D721Med (cell line): ENCODE measurements around the gene CSRNP3.

Source experiments
- DNase-seq: peaks from one replicate; pipeline ENCODE4 v3.0.0; 2011; ENCODE audit warnings: low spot score; ENCODE audit not compliant: insufficient read length
- FAIRE-seq: peaks from 2 replicates; lab custom pipeline; 2011; peaks lifted over from hg19 to GRCh38; lab: Jason Lieb, UNC
- CTCF ChIP-seq: IDR thresholded peaks from 2 replicates; pipeline ENCODE4 v1.5.1; 2012; ENCODE audit warnings: mild to moderate bottlenecking, control low read depth; ENCODE audit not compliant: insufficient read depth; ENCODE audit errors: missing control alignments

The CSRNP3 gene

GRCh38 chr2:165513479-165513878 is 44.0 kb downstream of the CSRNP3 start:
- FAIRE-seq (no peak), DNase-seq (no peak)
- TF ChIP-seq CTCF, result no peak

GRCh38 chr2:165518611-165519010 is 49.1 kb downstream of the CSRNP3 start:
- FAIRE-seq (no peak), DNase-seq (no peak)
- TF ChIP-seq CTCF, result no peak

DNA sequence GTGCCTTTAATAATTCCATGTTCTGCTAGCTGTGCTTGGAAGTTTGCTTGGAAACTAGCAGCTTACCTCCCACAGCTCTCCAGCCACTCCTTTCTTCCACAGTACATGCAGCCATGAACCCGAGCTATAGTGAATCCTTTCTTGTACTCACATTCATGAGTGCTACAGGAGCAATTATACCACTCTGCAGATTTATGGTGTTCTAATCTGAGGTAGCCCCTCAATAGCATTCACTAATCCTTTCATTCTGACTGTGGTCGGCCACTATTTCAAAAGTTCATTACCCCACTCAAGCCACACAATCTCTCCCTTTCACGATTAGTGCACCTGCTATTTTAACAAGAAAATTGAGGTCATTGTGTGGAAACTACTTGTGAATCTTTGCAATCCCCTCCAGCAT is 53.2 kb downstream of the CSRNP3 start:
- no peak for TF ChIP-seq CTCF
- DNase-seq, result no peak
- FAIRE-seq, result no peak

DNA sequence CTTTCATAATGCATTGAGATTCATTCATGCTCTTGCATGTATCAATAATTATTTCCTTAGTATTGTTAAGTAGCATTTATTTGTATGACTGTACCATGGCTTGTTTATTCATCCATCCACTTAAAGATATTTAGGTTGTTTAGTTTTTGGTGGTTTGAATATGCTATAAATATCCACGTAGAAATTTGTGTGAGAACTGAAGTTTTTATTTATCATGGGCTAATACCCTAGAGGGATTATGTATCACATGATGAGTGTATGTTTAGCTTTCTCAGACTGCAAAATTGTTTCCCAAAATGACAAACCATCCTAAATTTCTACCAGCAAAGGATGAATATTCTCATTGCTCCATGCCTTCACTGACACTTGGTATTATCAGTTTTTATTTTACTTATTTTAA is 55.2 kb downstream of the CSRNP3 start:
- DNase-seq (no peak), FAIRE-seq (no peak)
- TF ChIP-seq CTCF, result no peak

- no peak for DNase-seq
- TF ChIP-seq CTCF, result no peak
- no peak for FAIRE-seq
Observed at GRCh38 chr2:165528691-165529090, 59.2 kb downstream of the CSRNP3 start.

- no peak for TF ChIP-seq CTCF
- FAIRE-seq (no peak), DNase-seq (no peak)
Observed at GRCh38 chr2:165529130-165529529, 59.6 kb downstream of the CSRNP3 start.

- DNase-seq, result no peak
- FAIRE-seq, result no peak
- no peak for TF ChIP-seq CTCF
Observed at GRCh38 chr2:165533331-165533730, 63.8 kb downstream of the CSRNP3 start.
